Nephron (organoid): ENCODE results near the gene PPP2R2D.
A peak's percentile ranks its signal among the peaks of the same experiment; 100 is the strongest.

ENCODE experiments used
- H3K27ac Mint-ChIP-seq, 3 experiments: 2 replicates each; pipeline ENCODE4 v1.8.0; 2020; ENCODE audit warnings: mixed read lengths in 3 of 3, mild to moderate bottlenecking in 2 of 3, moderate library complexity in 1 of 3
- H3K27me3 Mint-ChIP-seq: 2 replicates; pipeline ENCODE4 v1.8.0; 2021; ENCODE audit warnings: low read depth, mild to moderate bottlenecking, moderate library complexity, mixed read lengths
- H3K36me3 Mint-ChIP-seq: 2 replicates; pipeline ENCODE4 v1.8.0; 2020; ENCODE audit warnings: low read depth, mixed read lengths
- H3K4me1 Mint-ChIP-seq: 2 replicates; pipeline ENCODE4 v1.8.0; 2020; ENCODE audit warnings: mixed read lengths
- H3K4me3 Mint-ChIP-seq, 3 experiments: 2 replicates each; pipeline ENCODE4 v1.8.0; 2020; ENCODE audit warnings: mild to moderate bottlenecking in 3 of 3, mixed read lengths in 3 of 3, moderate library complexity in 2 of 3
- H3K9me3 Mint-ChIP-seq: 2 replicates; pipeline ENCODE4 v1.8.0; 2020; ENCODE audit warnings: mixed read lengths
- TF ChIP-seq, protein P1 (sequence below), 3 experiments: fragments of 200-600 bp; sonication (generic); IDR thresholded peaks; one replicate each; pipeline ENCODE4 v1.5.0; 2021; ENCODE audit warnings: antibody characterized with exemption in 3 of 3; ENCODE audit not compliant: unreplicated experiment in 3 of 3

Gene PPP2R2D

DNA sequence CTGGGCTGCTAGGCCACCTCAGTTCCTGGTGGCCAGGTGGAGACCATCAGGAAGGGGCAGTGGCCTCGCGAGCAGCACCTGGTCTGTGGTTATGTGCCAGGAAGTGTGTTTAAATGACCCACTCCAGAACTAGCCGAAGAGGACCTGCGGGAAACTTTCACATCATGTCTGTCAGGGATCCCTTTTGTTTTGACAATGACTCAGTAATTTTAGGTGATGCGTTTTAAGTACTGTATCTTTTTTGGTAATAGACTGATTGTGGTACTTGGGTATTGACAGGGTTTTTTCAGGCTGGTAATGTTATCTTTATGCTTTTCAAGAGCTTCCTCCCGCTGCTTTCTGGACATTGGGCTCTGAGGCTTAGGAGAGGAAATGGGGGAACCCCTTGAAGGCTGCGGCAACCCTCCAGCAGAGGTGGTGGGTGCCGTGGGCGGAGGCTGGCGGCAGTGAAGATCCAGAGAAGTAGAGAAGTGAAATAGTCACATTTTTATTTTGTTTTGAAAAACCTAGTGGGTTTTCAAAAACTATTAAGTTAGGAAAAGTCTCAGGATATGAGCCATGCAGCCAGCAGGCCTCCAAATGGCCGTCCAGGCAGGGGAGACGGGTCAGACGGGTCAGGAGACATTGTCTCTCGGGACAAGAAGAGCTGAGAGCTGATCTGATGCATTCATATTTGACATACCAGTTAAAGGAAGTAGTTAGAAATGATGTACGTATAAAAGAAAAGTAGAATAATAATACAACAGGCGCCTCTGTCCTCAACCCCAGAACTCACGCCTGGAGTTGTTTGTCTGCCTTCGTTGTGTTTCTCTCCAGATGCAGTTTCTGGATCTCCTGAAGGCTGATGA lies 27.7 kb downstream of the PPP2R2D start:
- H3K36me3 Mint-ChIP-seq: peaks cover 47% of the 10 kb centered on the region
- H3K9me3 Mint-ChIP-seq: peaks cover 11% of the 10 kb centered on the region
- peaks cover 26% of the 10 kb centered on the region for H3K4me1 Mint-ChIP-seq
- peak overlapping the region; percentile 58 to 75 (median 70) for H3K27ac Mint-ChIP-seq
- TF ChIP-seq, protein P1, sequence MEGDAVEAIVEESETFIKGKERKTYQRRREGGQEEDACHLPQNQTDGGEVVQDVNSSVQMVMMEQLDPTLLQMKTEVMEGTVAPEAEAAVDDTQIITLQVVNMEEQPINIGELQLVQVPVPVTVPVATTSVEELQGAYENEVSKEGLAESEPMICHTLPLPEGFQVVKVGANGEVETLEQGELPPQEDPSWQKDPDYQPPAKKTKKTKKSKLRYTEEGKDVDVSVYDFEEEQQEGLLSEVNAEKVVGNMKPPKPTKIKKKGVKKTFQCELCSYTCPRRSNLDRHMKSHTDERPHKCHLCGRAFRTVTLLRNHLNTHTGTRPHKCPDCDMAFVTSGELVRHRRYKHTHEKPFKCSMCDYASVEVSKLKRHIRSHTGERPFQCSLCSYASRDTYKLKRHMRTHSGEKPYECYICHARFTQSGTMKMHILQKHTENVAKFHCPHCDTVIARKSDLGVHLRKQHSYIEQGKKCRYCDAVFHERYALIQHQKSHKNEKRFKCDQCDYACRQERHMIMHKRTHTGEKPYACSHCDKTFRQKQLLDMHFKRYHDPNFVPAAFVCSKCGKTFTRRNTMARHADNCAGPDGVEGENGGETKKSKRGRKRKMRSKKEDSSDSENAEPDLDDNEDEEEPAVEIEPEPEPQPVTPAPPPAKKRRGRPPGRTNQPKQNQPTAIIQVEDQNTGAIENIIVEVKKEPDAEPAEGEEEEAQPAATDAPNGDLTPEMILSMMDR (IDR thresholded peaks at IDR 0.05; ENCODE audit: unreplicated experiment in 3 of 3): no peak
- H3K4me3 Mint-ChIP-seq: no peak overlapping the region
- H3K27me3 Mint-ChIP-seq: no peaks in the 10 kb centered on the region

DNA sequence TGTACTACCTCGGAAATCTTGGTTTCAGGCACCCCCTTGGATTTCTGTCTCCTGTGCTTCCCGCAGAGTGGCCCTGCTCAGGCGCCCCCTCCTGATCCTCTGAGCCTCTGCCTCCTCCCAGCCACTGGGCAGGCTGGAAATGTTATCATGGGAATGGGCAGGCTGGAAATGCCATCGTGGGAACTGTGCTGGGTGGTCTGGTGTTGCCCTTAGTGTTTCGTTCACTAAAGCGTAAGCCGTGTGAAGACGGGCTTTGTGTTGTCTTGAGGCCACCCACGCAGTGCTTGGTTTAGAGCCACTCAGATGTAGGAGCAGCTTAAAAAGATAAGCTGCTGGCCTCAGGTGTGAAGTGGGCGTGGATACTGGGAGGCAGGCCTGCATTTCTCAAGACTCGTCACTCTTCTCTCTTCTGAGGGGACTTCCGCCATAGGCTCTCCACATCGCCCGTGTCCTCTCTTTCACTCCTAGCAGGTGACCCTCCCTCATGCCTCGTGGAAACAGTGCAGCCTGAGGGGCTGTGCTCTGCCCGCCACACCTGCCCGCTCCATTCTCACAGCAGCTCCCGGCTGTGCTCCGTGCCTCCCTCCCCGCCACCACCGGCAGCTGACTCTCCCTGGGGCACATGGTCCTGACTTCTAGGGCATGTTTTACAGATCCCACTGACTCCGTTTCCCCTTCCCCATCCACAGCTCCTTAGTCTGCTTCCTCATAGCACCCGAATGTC lies 28.5 kb downstream of the PPP2R2D start:
- H3K27ac Mint-ChIP-seq: peak overlapping the region; percentile 48 to 75 (median 70)
- peaks cover 11% of the 10 kb centered on the region for H3K9me3 Mint-ChIP-seq
- no peak overlapping the region for H3K4me3 Mint-ChIP-seq
- peaks cover 26% of the 10 kb centered on the region for H3K4me1 Mint-ChIP-seq
- H3K36me3 Mint-ChIP-seq: peaks cover 48% of the 10 kb centered on the region
- no peaks in the 10 kb centered on the region for H3K27me3 Mint-ChIP-seq
- TF ChIP-seq, protein P1 (IDR thresholded peaks at IDR 0.05; ENCODE audit: unreplicated experiment in 3 of 3): no peak

DNA sequence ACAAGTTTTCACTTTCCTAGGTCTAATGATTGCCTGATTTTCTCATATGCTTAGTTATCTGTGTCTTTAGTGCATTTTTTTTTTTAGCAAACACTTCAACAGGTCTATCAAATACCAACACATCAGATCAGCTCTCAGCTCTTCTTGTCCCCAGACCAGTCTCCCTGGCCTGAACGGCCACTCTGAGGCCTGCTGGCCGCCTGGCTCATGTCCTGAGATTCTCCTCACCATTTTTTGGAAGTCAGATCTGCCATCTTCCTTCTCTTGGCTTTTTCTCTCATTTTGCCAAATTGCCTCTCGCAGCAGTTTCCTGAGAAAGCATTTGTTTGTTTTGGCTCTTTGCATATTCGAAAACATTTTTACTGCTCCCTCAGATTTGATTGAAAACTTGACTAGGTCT lies 29.3 kb downstream of the PPP2R2D start:
- peaks cover 50% of the 10 kb centered on the region for H3K36me3 Mint-ChIP-seq
- H3K27me3 Mint-ChIP-seq: no peaks in the 10 kb centered on the region
- TF ChIP-seq, protein P1 (IDR thresholded peaks at IDR 0.05; ENCODE audit: unreplicated experiment in 3 of 3): no peak
- peak overlapping the region; percentile 28 to 48 (median 39) for H3K27ac Mint-ChIP-seq
- peaks cover 8% of the 10 kb centered on the region for H3K9me3 Mint-ChIP-seq
- peaks cover 26% of the 10 kb centered on the region for H3K4me1 Mint-ChIP-seq
- no peak overlapping the region for H3K4me3 Mint-ChIP-seq

DNA sequence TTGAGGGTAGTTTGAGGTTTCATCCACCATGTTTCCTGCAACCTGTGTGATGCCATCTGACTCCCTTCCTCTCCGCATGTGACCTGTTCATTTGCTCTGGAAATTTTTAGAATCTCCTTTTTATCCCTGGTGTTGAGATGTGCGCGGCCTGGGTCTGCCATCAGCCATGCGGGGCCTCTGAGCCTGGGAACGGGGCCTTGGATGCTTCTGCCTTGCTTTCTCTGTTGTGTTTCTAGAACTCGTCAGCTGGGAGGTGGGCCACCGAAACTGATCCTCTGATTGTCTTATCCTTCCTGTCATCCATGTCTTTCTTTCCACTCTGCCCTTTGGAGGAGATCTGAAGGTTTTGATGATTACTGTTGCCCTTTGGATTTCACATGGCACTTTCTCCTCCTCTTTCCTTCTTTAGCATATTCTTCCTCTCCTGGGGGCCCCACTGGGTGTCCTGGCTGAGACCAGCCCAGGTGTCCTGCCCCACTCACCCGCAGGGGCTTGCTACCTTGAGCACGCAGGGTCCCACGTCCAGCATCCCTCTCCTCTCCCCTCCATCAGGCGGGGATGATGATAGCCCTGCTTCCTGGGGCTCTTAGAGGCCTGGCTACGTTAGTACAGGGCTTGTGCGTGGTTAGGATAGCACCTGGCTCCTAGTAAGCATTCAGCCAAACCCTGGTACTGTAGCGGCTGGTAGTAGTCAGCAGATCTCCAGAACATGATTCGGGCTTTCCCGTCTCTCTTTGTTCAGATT lies 29.9 kb downstream of the PPP2R2D start:
- Mint-ChIP-seq H3K4me1 (peaks cover 26% of the 10 kb centered on the region), H3K36me3 (peaks cover 44% of the 10 kb centered on the region), H3K9me3 (peaks cover 4% of the 10 kb centered on the region), H3K27me3 (no peaks in the 10 kb centered on the region), H3K4me3 (no peak overlapping the region), H3K27ac (no peak overlapping the region)
- TF ChIP-seq, protein P1 (IDR thresholded peaks at IDR 0.05; ENCODE audit: unreplicated experiment in 3 of 3): no peak

DNA sequence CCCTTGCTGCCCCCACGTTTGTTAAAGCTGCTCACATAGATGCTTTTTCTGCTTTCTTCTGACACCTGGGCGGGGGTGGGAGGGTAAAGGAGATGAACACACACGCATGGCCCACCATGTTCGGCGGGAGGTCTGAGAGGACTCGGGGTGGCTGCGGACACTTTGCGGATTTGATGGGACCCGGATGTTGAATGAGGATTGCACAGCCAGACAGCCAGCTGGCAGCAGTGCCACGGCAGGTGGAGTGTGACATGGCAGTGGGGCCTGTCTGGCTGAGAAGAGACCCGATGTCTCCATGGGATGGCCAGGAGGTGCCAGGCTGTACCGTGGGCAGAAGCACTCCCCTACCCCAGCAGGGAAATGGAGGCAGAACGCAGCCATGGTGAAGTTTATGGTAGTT lies 31.2 kb downstream of the PPP2R2D start:
- TF ChIP-seq, protein P1 (IDR thresholded peaks at IDR 0.05; ENCODE audit: unreplicated experiment in 3 of 3): no peak
- H3K4me1 Mint-ChIP-seq: peaks cover 26% of the 10 kb centered on the region
- no peaks in the 10 kb centered on the region for H3K9me3 Mint-ChIP-seq
- H3K27ac Mint-ChIP-seq: no peak overlapping the region
- no peaks in the 10 kb centered on the region for H3K27me3 Mint-ChIP-seq
- peaks cover 34% of the 10 kb centered on the region for H3K36me3 Mint-ChIP-seq
- no peak overlapping the region for H3K4me3 Mint-ChIP-seq
